Adrenal gland (tissue), 5 donors: ENCODE data around the gene WDR91.

Experiments used
- POLR2A ChIP-seq, 2 donors: fragments of 450-650 bp; IDR thresholded peaks; one replicate each; pipeline ENCODE4 v1.6.1; 2017; ENCODE audit warnings: antibody characterized with exemption in 2 of 2, mild to moderate bottlenecking in 2 of 2, moderate library complexity in 1 of 2
- TF ChIP-seq, protein P1 (sequence below), 6 experiments: fragments of 450-650 bp in 4 of 6; fragments of 200-600 bp in 2 of 6; sonication (generic) in 1 of 6; IDR thresholded peaks; 1 replicate in 5 of 6; 2 replicates in 1 of 6; pipeline versions ENCODE4 v1.5.1 to v1.8.0; 2016 to 2021; ENCODE audit warnings: antibody characterized with exemption in 6 of 6, mild to moderate bottlenecking in 2 of 6, moderate library complexity in 1 of 6
- donor health status: DM: no; HTN: no; CAD: no.

DNA sequence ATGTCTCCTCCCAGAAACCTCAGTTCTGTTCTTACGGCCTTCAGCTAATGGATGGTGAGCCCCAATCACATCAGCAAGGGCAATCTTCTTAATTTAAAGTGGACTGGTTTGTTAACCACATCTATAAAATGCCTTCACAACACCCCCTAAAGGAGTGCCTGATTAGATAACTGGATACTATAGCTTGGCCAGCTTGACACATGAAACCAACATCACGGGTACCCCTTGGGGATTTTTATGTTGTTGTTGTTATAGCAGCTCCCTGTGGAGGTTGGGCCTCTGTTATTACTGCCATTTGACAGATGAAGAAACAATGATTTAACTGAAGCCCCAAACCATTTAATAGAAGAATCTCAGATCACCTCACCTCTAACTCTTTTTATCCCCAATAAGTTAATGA, 49.1 kb upstream of the WDR91 start:
- TF ChIP-seq, protein P1, sequence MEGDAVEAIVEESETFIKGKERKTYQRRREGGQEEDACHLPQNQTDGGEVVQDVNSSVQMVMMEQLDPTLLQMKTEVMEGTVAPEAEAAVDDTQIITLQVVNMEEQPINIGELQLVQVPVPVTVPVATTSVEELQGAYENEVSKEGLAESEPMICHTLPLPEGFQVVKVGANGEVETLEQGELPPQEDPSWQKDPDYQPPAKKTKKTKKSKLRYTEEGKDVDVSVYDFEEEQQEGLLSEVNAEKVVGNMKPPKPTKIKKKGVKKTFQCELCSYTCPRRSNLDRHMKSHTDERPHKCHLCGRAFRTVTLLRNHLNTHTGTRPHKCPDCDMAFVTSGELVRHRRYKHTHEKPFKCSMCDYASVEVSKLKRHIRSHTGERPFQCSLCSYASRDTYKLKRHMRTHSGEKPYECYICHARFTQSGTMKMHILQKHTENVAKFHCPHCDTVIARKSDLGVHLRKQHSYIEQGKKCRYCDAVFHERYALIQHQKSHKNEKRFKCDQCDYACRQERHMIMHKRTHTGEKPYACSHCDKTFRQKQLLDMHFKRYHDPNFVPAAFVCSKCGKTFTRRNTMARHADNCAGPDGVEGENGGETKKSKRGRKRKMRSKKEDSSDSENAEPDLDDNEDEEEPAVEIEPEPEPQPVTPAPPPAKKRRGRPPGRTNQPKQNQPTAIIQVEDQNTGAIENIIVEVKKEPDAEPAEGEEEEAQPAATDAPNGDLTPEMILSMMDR (IDR thresholded peaks at IDR 0.05) = no peak
- TF ChIP-seq POLR2A (IDR thresholded peaks at IDR 0.05) = no peak
